IMR-90 (cell line): Measurements from ENCODE around the gene ACSL3. TPM values are rescaled to one million over a fixed set of nuclear protein-coding genes. Genes with fewer than 3 reads are reported as not detected.

Experiments used
- ATAC-seq: fragments of 200-7000 bp; cut with Tn5 transposase; 2 replicates; pipeline ENCODE4 v1.9.1; 2020; ENCODE audit warnings: low read depth, mild to moderate bottlenecking, moderate library complexity
- BruUV-seq: library from RNA; stranded (reverse); fragments of 400-500 nt; replicated peaks from 2 replicates; lab custom pipeline; 2021; lab: Mats Ljungman, UMichigan
- CTCF ChIA-PET: fragments of 300-600 bp; formaldehyde crosslinking; extraction: SDS; loops from one replicate; lab custom pipeline; 2021; ENCODE audit warnings: antibody characterized with exemption; lab: Yijun Ruan, JAX
- POLR2A ChIA-PET: fragments of 300-600 bp; sonication (Branson Sonifier 250); formaldehyde crosslinking; loops from one replicate; lab custom pipeline; 2022; ENCODE audit warnings: antibody characterized with exemption; ENCODE audit not compliant: unreplicated experiment; lab: Charles Lee
- DNase-seq: peaks from one replicate; pipeline ENCODE4 v3.0.0; 2013
- H2AFZ ChIP-seq: replicated peaks from 2 replicates; pipeline ENCODE3; 2013; ENCODE audit warnings: low read length, mild to moderate bottlenecking; ENCODE audit not compliant: poor library complexity
- H2AK5ac ChIP-seq: 2 replicates; pipeline ENCODE4 v1.6.1; 2013; ENCODE audit warnings: low read depth, low read length, inconsistent platforms
- H2AK9ac ChIP-seq: replicated peaks from 2 replicates; pipeline ENCODE3; 2013; ENCODE audit warnings: mild to moderate bottlenecking, low read depth, low read length, moderate library complexity; ENCODE audit not compliant: poor library complexity
- H2BK120ac ChIP-seq: 2 replicates; pipeline ENCODE4 v1.6.1; 2013; ENCODE audit warnings: low read depth, low read length, inconsistent platforms
- H2BK15ac ChIP-seq: 3 replicates; pipeline ENCODE4 v1.6.1; 2013; ENCODE audit warnings: low read depth, low read length, inconsistent platforms
- H2BK20ac ChIP-seq: 2 replicates; pipeline ENCODE4 v1.6.1; 2013; ENCODE audit warnings: low read depth, mild to moderate bottlenecking, inconsistent platforms, low read length, moderate library complexity
- H2BK5ac ChIP-seq: 2 replicates; pipeline ENCODE4 v1.6.1; 2013; ENCODE audit warnings: mild to moderate bottlenecking, low read depth, low read length, inconsistent platforms; ENCODE audit not compliant: poor library complexity, severe bottlenecking
- H3K14ac ChIP-seq: replicated peaks from 2 replicates; pipeline ENCODE4 v1.6.1; 2013; ENCODE audit warnings: low read depth, low read length, inconsistent platforms
- H3K18ac ChIP-seq: 2 replicates; pipeline ENCODE4 v1.6.1; 2013; ENCODE audit warnings: low read depth, low read length, control low read depth
- H3K23ac ChIP-seq: 2 replicates; pipeline ENCODE4 v1.6.1; 2013; ENCODE audit warnings: low read depth, low read length, inconsistent platforms
- H3K27ac ChIP-seq: 2 replicates; pipeline ENCODE4 v1.5.1; 2013; ENCODE audit warnings: mild to moderate bottlenecking, control low read depth, low read length; ENCODE audit not compliant: insufficient read depth
- H3K27me3 ChIP-seq: 2 replicates; pipeline ENCODE4 v1.6.1; 2013; ENCODE audit warnings: low read length; ENCODE audit not compliant: control insufficient read depth, insufficient read depth
- H3K36me3 ChIP-seq: 2 replicates; pipeline ENCODE4 v1.6.1; 2013; ENCODE audit warnings: low read length, mixed read lengths; ENCODE audit not compliant: control insufficient read depth, insufficient read depth
- H3K4ac ChIP-seq: 2 replicates; pipeline ENCODE4 v1.6.1; 2013; ENCODE audit warnings: low read depth, low read length, inconsistent platforms
- H3K4me1 ChIP-seq: 2 replicates; pipeline ENCODE4 v1.6.1; 2013; ENCODE audit warnings: low read length, mixed read lengths; ENCODE audit not compliant: control insufficient read depth, insufficient read depth
- H3K4me2 ChIP-seq: 2 replicates; pipeline ENCODE4 v1.6.1; 2013; ENCODE audit warnings: low read depth, mild to moderate bottlenecking, control low read depth, low read length, moderate library complexity
- H3K4me3 ChIP-seq: 2 replicates; pipeline ENCODE4 v1.5.1; 2013; ENCODE audit warnings: low read depth, mild to moderate bottlenecking, control low read depth, low read length, moderate library complexity; ENCODE audit not compliant: insufficient read depth
- H3K56ac ChIP-seq: 2 replicates; pipeline ENCODE4 v1.6.1; 2013; ENCODE audit warnings: low read length, inconsistent platforms; ENCODE audit not compliant: insufficient read depth; ENCODE audit errors: extremely low read depth
- H3K79me1 ChIP-seq, 2 experiments: 2 replicates each; pipeline ENCODE4 v1.6.1; 2013; ENCODE audit warnings: low read length in 2 of 2, inconsistent platforms in 1 of 2, low read depth in 1 of 2
- H3K9ac ChIP-seq: 2 replicates; pipeline ENCODE4 v1.6.1; 2013; ENCODE audit warnings: low read depth, low read length, control low read depth
- H3K9me1 ChIP-seq: 2 replicates; pipeline ENCODE4 v1.6.1; 2013; ENCODE audit warnings: low read length, inconsistent platforms; ENCODE audit not compliant: insufficient read depth
- H3K9me3 ChIP-seq: 2 replicates; pipeline ENCODE4 v1.6.1; 2013; ENCODE audit warnings: low read length; ENCODE audit not compliant: control insufficient read depth, insufficient read depth
- H4K20me1 ChIP-seq: 2 replicates; pipeline ENCODE4 v1.6.1; 2013; ENCODE audit warnings: low read length, inconsistent platforms; ENCODE audit not compliant: insufficient read depth
- H4K5ac ChIP-seq: 2 replicates; pipeline ENCODE4 v1.6.1; 2013; ENCODE audit warnings: mild to moderate bottlenecking, low read depth, low read length, control low read depth
- H4K8ac ChIP-seq, 2 experiments: 2 replicates each; pipeline ENCODE4 v1.6.1; 2013; ENCODE audit warnings: low read depth in 2 of 2, low read length in 2 of 2, control low read depth in 1 of 2, inconsistent platforms in 1 of 2
- H4K91ac ChIP-seq: 2 replicates; pipeline ENCODE4 v1.6.1; 2013; ENCODE audit warnings: low read depth, low read length, inconsistent platforms; ENCODE audit not compliant: insufficient read depth
- BHLHE40 ChIP-seq: fragments of 150-350 bp; IDR thresholded peaks from 2 replicates; pipeline ENCODE4 v1.6.1; 2016; ENCODE audit warnings: mild to moderate bottlenecking, low read depth, low read length
- POLR2A ChIP-seq: IDR thresholded peaks from 2 replicates; pipeline ENCODE4 v1.6.1; 2012; ENCODE audit warnings: mild to moderate bottlenecking, low read depth, low read length
- RAD21 ChIP-seq: IDR thresholded peaks from 2 replicates; pipeline ENCODE4 v1.6.1; 2012; ENCODE audit warnings: low read length, improper control_type of control experiment
- WGBS, 2 experiments: methylation state at CpG; one replicate each; pipeline versions ENCODE4 v1.1.5 to v1.1.7; 2013; ENCODE audit warnings: missing lambda C conversion rate in 2 of 2; ENCODE audit not compliant: insufficient read length in 1 of 2; ENCODE audit errors: extremely low coverage in 2 of 2; 5-methylcytosine and 5-hydroxymethylcytosine counted together
- dilution Hi-C: fragments of 300-500 bp; cut with HindIII; formaldehyde crosslinking; loops from one replicate; pipeline ENCODE4 v1.14.3; 2018; ENCODE audit warnings: low sequenced_read_pairs; ENCODE audit not compliant: unreplicated experiment
- in situ Hi-C: fragments of 300-500 bp; cut with MboI; formaldehyde crosslinking; loops from 3 replicates; pipeline ENCODE4 v1.14.3; 2019; ENCODE audit warnings: low sequenced_read_pairs, inconsistent platforms, mixed read lengths
- intact Hi-C: fragments of 100-400 bp; cut with micrococcal nuclease; formaldehyde crosslinking; loops from 2 replicates; pipeline ENCODE4 v1.10.0; 2022
- polyA plus RNA-seq, 3 experiments: library from polyadenylated mRNA; depleted of rRNA; stranded (reverse); fragments of >200 nt; gene quantifications; 2 replicates each; pipeline ENCODE4 v1.2.3, GENCODE V29; 2012; ENCODE audit warnings: low replicate concordance in 1 of 3
- total RNA-seq: library from RNA; depleted of rRNA; stranded (reverse); fragments of >200 nt; gene quantifications from 2 replicates; pipeline ENCODE4 v1.2.3, GENCODE V29; 2012

ACSL3 gene
- total and polyA plus RNA-seq, 2 of the 4 experiments (the other 2 are of a cell fraction), result 31.0 to 84.2 TPM

DNA sequence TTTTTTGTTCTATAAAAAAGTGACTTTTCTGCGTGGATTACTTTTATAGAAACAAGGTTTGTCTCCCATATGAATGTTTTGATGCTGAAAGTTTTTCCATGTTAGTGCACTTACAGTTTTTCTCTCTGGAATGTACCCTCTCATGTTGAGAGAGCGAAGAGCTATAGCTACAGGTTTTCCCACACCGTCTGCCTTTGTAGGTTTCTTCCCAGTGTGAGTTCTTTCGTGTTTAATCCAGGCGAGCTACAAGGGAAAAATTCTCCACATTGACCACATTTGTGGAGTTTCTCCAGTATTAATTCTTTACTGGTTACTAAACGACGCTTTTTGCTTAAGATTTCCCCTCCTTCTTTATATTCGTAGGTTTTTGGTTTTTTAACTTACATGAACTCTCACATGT is 85.1 kb downstream of the ACSL3 start:
- ATAC-seq (no peak), DNase-seq (no peak)
- no peak overlapping the region for H3K14ac ChIP-seq
- no peak overlapping the region for H3K4me2 ChIP-seq
- in situ Hi-C loops (no loop called here), intact Hi-C loops (no loop called here), dilution Hi-C loops (no loop called here)
- H3K36me3 ChIP-seq, result peaks cover 1% of the 10 kb centered on the region; the same call in 1 of the 2 replicates
- H3K27me3 ChIP-seq, result no peaks in the 10 kb centered on the region
- no peak overlapping the region for H2BK15ac ChIP-seq
- no peak overlapping the region for H3K4me3 ChIP-seq
- H2AFZ ChIP-seq, result no peak overlapping the region
- ChIA-PET CTCF (interaction anchor here (0.9 kb wide), 1 partner anchor 255 kb away, joined by 3 read pairs; no protein-coding TSS in a partner anchor), POLR2A (no interaction called here)
- H3K4me1 ChIP-seq, result peaks cover 21% of the 10 kb centered on the region
- no peak overlapping the region for H3K56ac ChIP-seq
- H4K91ac ChIP-seq, result no peak overlapping the region
- H3K27ac ChIP-seq, result no peak overlapping the region
- BruUV-seq, result no TSS peak
- no peak overlapping the region for H4K8ac ChIP-seq
- H4K20me1 ChIP-seq, result no peaks in the 10 kb centered on the region
- H4K5ac ChIP-seq, result no peak overlapping the region
- no peak overlapping the region for H3K4ac ChIP-seq
- H2BK20ac ChIP-seq, result 0 out of 2 replicates have a peak overlapping the region, but pooled peaks have one; percentile 20
- H2BK120ac ChIP-seq, result no peak overlapping the region
- no CpG with 5 or more reads among the region's 8 CpGs for WGBS, 2 experiments
- peak overlapping the region; percentile 41 for H3K18ac ChIP-seq
- no peaks in the 10 kb centered on the region for H3K9me3 ChIP-seq
- H3K9me1 ChIP-seq, result peaks cover 2% of the 10 kb centered on the region; the same call in 1 of the 2 replicates
- H3K79me1 ChIP-seq, result peaks cover 0 to 8% of the 10 kb centered on the region in 2 experiments; a peak in 1 of 4 replicates
- H2AK5ac ChIP-seq, result no peak overlapping the region
- TF ChIP-seq BHLHE40 (no peak), POLR2A (no peak), RAD21 (no peak)
- no peak overlapping the region for H3K9ac ChIP-seq
- H2AK9ac ChIP-seq, result no peak overlapping the region
- H2BK5ac ChIP-seq, result no peak overlapping the region
- H3K23ac ChIP-seq, result no peak overlapping the region
